ENCODE measurements around the gene RBM20. TPM values are rescaled to one million over a fixed set of nuclear protein-coding genes. Genes with fewer than 3 reads are reported as not detected.

The RBM20 gene
- total and polyA plus RNA-seq, 10 of the 15 experiments (the other 5 are each of a cell fraction or from before 2014, with no cell fraction given), result 0.04 to 0.26 (median 0.15) TPM

DNA sequence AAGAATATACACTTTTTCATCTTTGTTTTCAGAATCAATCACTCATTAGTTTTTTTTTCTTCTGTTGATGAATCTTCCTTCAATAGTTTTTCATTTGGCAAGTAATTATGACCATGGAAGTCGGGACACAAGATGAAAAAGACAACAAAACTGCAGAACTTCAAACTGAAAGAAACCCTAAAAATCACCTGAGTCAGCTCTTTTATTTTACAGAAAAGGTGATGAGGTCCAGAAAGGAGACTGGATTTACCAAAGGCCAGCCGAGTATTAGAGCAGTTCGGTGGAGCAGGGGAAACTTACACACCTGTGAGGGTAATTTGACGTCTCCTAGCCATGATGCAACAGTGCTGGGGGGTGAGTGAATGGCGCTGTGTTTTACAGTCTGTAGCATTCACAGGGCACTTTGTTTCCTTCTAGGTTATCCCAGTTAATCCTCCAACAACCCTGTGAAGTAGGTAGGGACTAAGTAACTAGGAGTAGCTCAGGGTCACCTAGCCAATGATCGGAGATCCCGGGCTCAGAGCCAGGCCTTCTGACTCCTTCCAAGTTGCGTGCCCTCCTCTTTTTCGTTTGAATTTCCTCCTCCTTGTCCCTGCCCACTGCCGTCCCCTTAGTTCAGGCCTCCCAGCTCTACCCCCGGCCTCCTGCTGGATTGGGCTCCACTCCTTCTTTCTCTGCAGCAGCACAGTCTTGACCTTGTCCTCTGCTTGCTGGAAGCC, 14.0 kb downstream of the RBM20 start (continued):
- TF ChIP-seq, protein P1, sequence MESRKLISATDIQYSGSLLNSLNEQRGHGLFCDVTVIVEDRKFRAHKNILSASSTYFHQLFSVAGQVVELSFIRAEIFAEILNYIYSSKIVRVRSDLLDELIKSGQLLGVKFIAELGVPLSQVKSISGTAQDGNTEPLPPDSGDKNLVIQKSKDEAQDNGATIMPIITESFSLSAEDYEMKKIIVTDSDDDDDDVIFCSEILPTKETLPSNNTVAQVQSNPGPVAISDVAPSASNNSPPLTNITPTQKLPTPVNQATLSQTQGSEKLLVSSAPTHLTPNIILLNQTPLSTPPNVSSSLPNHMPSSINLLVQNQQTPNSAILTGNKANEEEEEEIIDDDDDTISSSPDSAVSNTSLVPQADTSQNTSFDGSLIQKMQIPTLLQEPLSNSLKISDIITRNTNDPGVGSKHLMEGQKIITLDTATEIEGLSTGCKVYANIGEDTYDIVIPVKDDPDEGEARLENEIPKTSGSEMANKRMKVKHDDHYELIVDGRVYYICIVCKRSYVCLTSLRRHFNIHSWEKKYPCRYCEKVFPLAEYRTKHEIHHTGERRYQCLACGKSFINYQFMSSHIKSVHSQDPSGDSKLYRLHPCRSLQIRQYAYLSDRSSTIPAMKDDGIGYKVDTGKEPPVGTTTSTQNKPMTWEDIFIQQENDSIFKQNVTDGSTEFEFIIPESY (IDR thresholded peaks at IDR 0.05), result no peak
- TF ChIP-seq CREB1 (IDR thresholded peaks at IDR 0.05; ENCODE audit: low read depth), result no peak
- no peak for TF ChIP-seq ZSCAN29 (IDR thresholded peaks at IDR 0.05)
- TF ChIP-seq EGR1 (IDR thresholded peaks at IDR 0.05; ENCODE audit: borderline replicate concordance in 1 of 2, low read depth in 2 of 2, low read length in 2 of 2), result no peak
- TF ChIP-seq, protein P2, sequence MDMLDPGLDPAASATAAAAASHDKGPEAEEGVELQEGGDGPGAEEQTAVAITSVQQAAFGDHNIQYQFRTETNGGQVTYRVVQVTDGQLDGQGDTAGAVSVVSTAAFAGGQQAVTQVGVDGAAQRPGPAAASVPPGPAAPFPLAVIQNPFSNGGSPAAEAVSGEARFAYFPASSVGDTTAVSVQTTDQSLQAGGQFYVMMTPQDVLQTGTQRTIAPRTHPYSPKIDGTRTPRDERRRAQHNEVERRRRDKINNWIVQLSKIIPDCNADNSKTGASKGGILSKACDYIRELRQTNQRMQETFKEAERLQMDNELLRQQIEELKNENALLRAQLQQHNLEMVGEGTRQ (IDR thresholded peaks at IDR 0.05; ENCODE audit: borderline replicate concordance, low read depth, low read length), result no peak
- no peak for TF ChIP-seq STAT1 (conservative IDR thresholded peaks at IDR 0.05)
- TF ChIP-seq, protein P3, sequence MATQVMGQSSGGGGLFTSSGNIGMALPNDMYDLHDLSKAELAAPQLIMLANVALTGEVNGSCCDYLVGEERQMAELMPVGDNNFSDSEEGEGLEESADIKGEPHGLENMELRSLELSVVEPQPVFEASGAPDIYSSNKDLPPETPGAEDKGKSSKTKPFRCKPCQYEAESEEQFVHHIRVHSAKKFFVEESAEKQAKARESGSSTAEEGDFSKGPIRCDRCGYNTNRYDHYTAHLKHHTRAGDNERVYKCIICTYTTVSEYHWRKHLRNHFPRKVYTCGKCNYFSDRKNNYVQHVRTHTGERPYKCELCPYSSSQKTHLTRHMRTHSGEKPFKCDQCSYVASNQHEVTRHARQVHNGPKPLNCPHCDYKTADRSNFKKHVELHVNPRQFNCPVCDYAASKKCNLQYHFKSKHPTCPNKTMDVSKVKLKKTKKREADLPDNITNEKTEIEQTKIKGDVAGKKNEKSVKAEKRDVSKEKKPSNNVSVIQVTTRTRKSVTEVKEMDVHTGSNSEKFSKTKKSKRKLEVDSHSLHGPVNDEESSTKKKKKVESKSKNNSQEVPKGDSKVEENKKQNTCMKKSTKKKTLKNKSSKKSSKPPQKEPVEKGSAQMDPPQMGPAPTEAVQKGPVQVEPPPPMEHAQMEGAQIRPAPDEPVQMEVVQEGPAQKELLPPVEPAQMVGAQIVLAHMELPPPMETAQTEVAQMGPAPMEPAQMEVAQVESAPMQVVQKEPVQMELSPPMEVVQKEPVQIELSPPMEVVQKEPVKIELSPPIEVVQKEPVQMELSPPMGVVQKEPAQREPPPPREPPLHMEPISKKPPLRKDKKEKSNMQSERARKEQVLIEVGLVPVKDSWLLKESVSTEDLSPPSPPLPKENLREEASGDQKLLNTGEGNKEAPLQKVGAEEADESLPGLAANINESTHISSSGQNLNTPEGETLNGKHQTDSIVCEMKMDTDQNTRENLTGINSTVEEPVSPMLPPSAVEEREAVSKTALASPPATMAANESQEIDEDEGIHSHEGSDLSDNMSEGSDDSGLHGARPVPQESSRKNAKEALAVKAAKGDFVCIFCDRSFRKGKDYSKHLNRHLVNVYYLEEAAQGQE (IDR thresholded peaks at IDR 0.05; ENCODE audit: low read depth, low read length), result no peak

Measured in GM12878 (cell line).